SH-SY5Y (cell line): ENCODE measurements around the gene KIF5C.

Experiments used
- GATA2 ChIP-seq: IDR thresholded peaks from 2 replicates; pipeline ENCODE4 v1.6.1; 2011; ENCODE audit warnings: mild to moderate bottlenecking, low read depth, low read length
- GATA3 ChIP-seq: IDR thresholded peaks from 2 replicates; pipeline ENCODE4 v1.6.1; 2011; ENCODE audit warnings: low read depth, mild to moderate bottlenecking, low read length, moderate library complexity

DNA sequence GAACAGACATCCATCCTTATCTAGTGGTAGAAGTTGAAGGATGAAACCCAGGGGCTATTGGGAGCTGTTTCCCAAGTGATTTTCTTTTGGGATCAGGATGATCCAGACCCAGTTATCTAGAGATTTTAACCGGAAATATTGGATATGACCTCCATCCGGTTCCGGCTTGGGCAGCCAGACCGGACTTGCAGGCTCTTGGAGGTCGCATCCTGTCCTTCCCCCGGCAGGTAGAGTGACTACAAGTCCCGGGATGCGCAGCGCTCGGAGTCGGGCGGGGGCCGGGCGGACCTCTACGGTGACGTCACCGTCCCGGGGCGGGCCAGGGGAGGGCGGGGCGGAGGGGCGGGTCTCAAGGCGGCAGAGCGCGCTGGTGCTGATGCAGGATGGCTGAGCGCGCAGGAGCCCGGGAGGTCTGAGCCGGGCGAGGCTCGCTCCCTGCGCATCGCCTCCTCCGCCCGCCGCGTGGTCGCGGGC lies at the start of gene KIF5C:
- TF ChIP-seq GATA3 (no peak), GATA2 (no peak)
